ENCODE results near the gene LSM5. TPM values are rescaled to one million over a fixed set of nuclear protein-coding genes. Genes with fewer than 3 reads are reported as not detected.

LSM5 gene
- polyA plus RNA-seq, 1 experiment = 6.7 TPM

- no peaks in the 10 kb centered on the region; the same call in 1 of the 2 replicates for H3K27me3 ChIP-seq (ENCODE audit: control insufficient read depth, insufficient read depth, low read length)
- DNase-seq (ENCODE audit: low read depth) = no peak
- no peaks in the 10 kb centered on the region for H3K36me3 ChIP-seq (ENCODE audit: control insufficient read depth, insufficient read depth, low read length)
- no peak for TF ChIP-seq CTCF (IDR thresholded peaks at IDR 0.05; ENCODE audit: insufficient read depth, low read depth, low read length)
- POLR2A ChIA-PET = no interaction called here
- no peak overlapping the region for H3K4me3 ChIP-seq (ENCODE audit: low read depth, low read length)
- CTCF ChIA-PET = interaction anchor here (8.2 kb wide), 1 partner anchor 274 kb away, joined by 170 read pairs; no protein-coding TSS in a partner anchor
These were observed 9.0 kb downstream of the LSM5 start for GRCh38 chr7:32481176-32481575.

GRCh38 chr7:32479574-32480200 lies 10.5 kb downstream of the LSM5 start:
- ChIA-PET POLR2A (no interaction called here), CTCF (interaction anchor here (0.6 to 8.2 kb wide), 11 partner anchors 9 to 834 kb away, joined by 3 to 170 read pairs (median 3); partner anchors contain the start of gene LSM5)
- Histone ChIP-seq H3K4me3 (ENCODE audit: low read depth, low read length) (no peak overlapping the region), H3K27me3 (ENCODE audit: control insufficient read depth, insufficient read depth, low read length) (no peaks in the 10 kb centered on the region; the same call in 1 of the 2 replicates), H3K36me3 (ENCODE audit: control insufficient read depth, insufficient read depth, low read length) (no peaks in the 10 kb centered on the region)
- peak; percentile 94 for TF ChIP-seq CTCF (IDR thresholded peaks at IDR 0.05; ENCODE audit: insufficient read depth, low read depth, low read length)
- no peak for DNase-seq (ENCODE audit: low read depth)

GRCh38 chr7:32477649-32477980 lies 12.6 kb downstream of the LSM5 start:
- no peak overlapping the region for H3K4me3 ChIP-seq (ENCODE audit: low read depth, low read length)
- no peak for TF ChIP-seq CTCF (IDR thresholded peaks at IDR 0.05; ENCODE audit: insufficient read depth, low read depth, low read length)
- POLR2A ChIA-PET = no interaction called here
- no peaks in the 10 kb centered on the region; the same call in 1 of the 2 replicates for H3K27me3 ChIP-seq (ENCODE audit: control insufficient read depth, insufficient read depth, low read length)
- DNase-seq (ENCODE audit: low read depth) = no peak
- CTCF ChIA-PET = interaction anchor here (1.4 to 8.2 kb wide), 3 partner anchors 12 to 270 kb away, joined by 3 to 170 read pairs (median 6); partner anchors contain the start of gene LSM5
- H3K36me3 ChIP-seq (ENCODE audit: control insufficient read depth, insufficient read depth, low read length) = no peaks in the 10 kb centered on the region

GRCh38 chr7:32476816-32477648 lies 13.1 kb downstream of the LSM5 start:
- no peak for DNase-seq (ENCODE audit: low read depth)
- TF ChIP-seq CTCF (IDR thresholded peaks at IDR 0.05; ENCODE audit: insufficient read depth, low read depth, low read length) = no peak
- H3K4me3 ChIP-seq (ENCODE audit: low read depth, low read length) = no peak overlapping the region
- H3K27me3 ChIP-seq (ENCODE audit: control insufficient read depth, insufficient read depth, low read length) = no peaks in the 10 kb centered on the region; the same call in 1 of the 2 replicates
- ChIA-PET POLR2A (no interaction called here), CTCF (interaction anchor here (1.4 to 8.2 kb wide), 3 partner anchors 13 to 269 kb away, joined by 3 to 170 read pairs (median 6); partner anchors contain the start of gene LSM5)
- H3K36me3 ChIP-seq (ENCODE audit: control insufficient read depth, insufficient read depth, low read length) = no peaks in the 10 kb centered on the region

- Histone ChIP-seq H3K4me3 (ENCODE audit: low read depth, low read length) (no peak overlapping the region), H3K36me3 (ENCODE audit: control insufficient read depth, insufficient read depth, low read length) (no peaks in the 10 kb centered on the region), H3K27me3 (ENCODE audit: control insufficient read depth, insufficient read depth, low read length) (no peaks in the 10 kb centered on the region)
- ChIA-PET POLR2A (no interaction called here), CTCF (interaction anchor here (1.4 to 8.2 kb wide), 3 partner anchors 47 to 266 kb away, joined by 3 to 170 read pairs (median 4); no protein-coding TSS in a partner anchor)
- DNase-seq (ENCODE audit: low read depth) = no peak
- no peak for TF ChIP-seq CTCF (IDR thresholded peaks at IDR 0.05; ENCODE audit: insufficient read depth, low read depth, low read length)
These were observed 16.2 kb downstream of the LSM5 start for GRCh38 chr7:32474008-32474407.

All from BJ (cell line).